Measurements from ENCODE around the gene INPP4A.

Gene INPP4A

GRCh38 chr2:98546186-98546585 is 101.5 kb downstream of the INPP4A start:
- no peak for TF ChIP-seq CTCF (IDR thresholded peaks at IDR 0.05; ENCODE audit: borderline replicate concordance, insufficient read depth, low read depth, low read length)
- no peak overlapping the region for H3K4me3 ChIP-seq (ENCODE audit: low read depth, low read length)

GRCh38 chr2:98547092-98547790 is 102.6 kb downstream of the INPP4A start:
- no peak overlapping the region for H3K4me3 ChIP-seq (ENCODE audit: low read depth, low read length)
- no peak for TF ChIP-seq CTCF (IDR thresholded peaks at IDR 0.05; ENCODE audit: borderline replicate concordance, insufficient read depth, low read depth, low read length)

- no peak for TF ChIP-seq CTCF (IDR thresholded peaks at IDR 0.05; ENCODE audit: borderline replicate concordance, insufficient read depth, low read depth, low read length)
- H3K4me3 ChIP-seq (ENCODE audit: low read depth, low read length) = no peak overlapping the region
These were observed 104.5 kb downstream of the INPP4A start for GRCh38 chr2:98548920-98549818.

GRCh38 chr2:98550165-98550564 is 105.5 kb downstream of the INPP4A start:
- H3K4me3 ChIP-seq (ENCODE audit: low read depth, low read length) = no peak overlapping the region

GRCh38 chr2:98551316-98551715 is 106.7 kb downstream of the INPP4A start:
- TF ChIP-seq CTCF (IDR thresholded peaks at IDR 0.05; ENCODE audit: borderline replicate concordance, insufficient read depth, low read depth, low read length) = no peak
- H3K4me3 ChIP-seq (ENCODE audit: low read depth, low read length) = no peak overlapping the region

More at GRCh38 chr2:98550165-98550564, 105.5 kb downstream of the INPP4A start:
- TF ChIP-seq CTCF (IDR thresholded peaks at IDR 0.05; ENCODE audit: borderline replicate concordance, insufficient read depth, low read depth, low read length) = no peak

GRCh38 chr2:98552499-98553179 is 108.0 kb downstream of the INPP4A start:
- TF ChIP-seq CTCF (IDR thresholded peaks at IDR 0.05; ENCODE audit: borderline replicate concordance, insufficient read depth, low read depth, low read length) = no peak

More at GRCh38 chr2:98552499-98553179, 108.0 kb downstream of the INPP4A start:
- H3K4me3 ChIP-seq (ENCODE audit: low read depth, low read length) = no peak overlapping the region

Measured in GM12875 (cell line).